ENCODE measurements around the gene FANK1. TPM values are rescaled to one million over a fixed set of nuclear protein-coding genes. Genes with fewer than 3 reads are reported as not detected.

Gene FANK1
- total RNA-seq, 1 experiment from 2014 or later, result 0.73 TPM

DNA sequence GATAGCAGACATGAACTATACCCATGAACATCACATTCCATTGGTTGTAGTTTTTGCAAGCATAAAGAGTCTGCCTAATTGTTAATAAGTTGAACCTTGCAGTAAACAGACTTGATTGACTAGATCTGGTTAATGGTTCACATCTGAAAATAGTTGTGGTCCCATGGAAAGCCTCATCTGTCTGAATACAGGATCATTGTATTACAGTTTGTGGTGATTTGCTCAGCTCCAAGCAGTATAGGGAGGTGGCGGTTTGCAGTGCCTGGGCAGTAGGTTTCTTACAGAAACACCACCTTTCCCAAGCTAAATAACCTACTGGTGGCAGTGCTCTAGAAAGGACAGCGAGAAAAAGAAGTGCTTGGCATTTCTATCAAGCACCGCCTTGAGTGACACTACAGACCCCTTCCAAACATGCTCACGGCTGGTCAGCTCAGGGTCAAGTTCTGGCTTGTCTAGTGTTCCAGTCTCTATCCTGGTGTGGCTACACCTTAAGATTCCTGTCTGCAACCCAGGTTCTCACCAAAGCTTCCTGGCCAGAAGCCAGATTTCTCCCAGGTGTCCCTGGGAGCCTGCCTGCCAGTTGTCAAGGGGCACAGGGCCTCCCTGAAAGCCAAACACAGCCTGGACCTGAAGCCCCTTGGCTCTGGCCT lies 119.9 kb downstream of the FANK1 start:
- Mint-ChIP-seq H3K9me3 (ENCODE audit: unreplicated experiment) (no peaks in the 10 kb centered on the region), H3K27ac (ENCODE audit: unreplicated experiment) (no peak overlapping the region), H3K27me3 (ENCODE audit: insufficient read depth, unreplicated experiment) (no peaks in the 10 kb centered on the region), H3K4me3 (ENCODE audit: unreplicated experiment) (no peak overlapping the region), H3K36me3 (ENCODE audit: insufficient read depth, unreplicated experiment) (no peaks in the 10 kb centered on the region), H3K4me1 (ENCODE audit: low read depth, unreplicated experiment) (peaks cover 11% of the 10 kb centered on the region)
- POLR2A ChIA-PET, result no interaction called here
- BruUV-seq (replicated peaks), result no TSS peak
- no peaks in the 10 kb centered on the region for H3K36me3 ChIP-seq (ENCODE audit: control insufficient read depth, insufficient read depth, low read length)
- CTCF ChIA-PET, result no interaction called here
- TF ChIP-seq, protein P1, sequence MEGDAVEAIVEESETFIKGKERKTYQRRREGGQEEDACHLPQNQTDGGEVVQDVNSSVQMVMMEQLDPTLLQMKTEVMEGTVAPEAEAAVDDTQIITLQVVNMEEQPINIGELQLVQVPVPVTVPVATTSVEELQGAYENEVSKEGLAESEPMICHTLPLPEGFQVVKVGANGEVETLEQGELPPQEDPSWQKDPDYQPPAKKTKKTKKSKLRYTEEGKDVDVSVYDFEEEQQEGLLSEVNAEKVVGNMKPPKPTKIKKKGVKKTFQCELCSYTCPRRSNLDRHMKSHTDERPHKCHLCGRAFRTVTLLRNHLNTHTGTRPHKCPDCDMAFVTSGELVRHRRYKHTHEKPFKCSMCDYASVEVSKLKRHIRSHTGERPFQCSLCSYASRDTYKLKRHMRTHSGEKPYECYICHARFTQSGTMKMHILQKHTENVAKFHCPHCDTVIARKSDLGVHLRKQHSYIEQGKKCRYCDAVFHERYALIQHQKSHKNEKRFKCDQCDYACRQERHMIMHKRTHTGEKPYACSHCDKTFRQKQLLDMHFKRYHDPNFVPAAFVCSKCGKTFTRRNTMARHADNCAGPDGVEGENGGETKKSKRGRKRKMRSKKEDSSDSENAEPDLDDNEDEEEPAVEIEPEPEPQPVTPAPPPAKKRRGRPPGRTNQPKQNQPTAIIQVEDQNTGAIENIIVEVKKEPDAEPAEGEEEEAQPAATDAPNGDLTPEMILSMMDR (IDR thresholded peaks at IDR 0.05; ENCODE audit: insufficient read depth in 1 of 2, low read depth in 1 of 2, low read length in 1 of 2, severe bottlenecking in 1 of 2, unreplicated experiment in 1 of 2), result no peak
- DNase-seq, result no peak
- H3K4me1 ChIP-seq, result no peaks in the 10 kb centered on the region; the same call in 1 of the 2 replicates
- no peaks in the 10 kb centered on the region for H3K9me3 ChIP-seq
- H3K4me3 ChIP-seq (ENCODE audit: low read depth, low read length), result no peak overlapping the region
- intact Hi-C loops (cut with micrococcal nuclease; ENCODE audit: unreplicated experiment), result no loop called here
- H3K27me3 ChIP-seq (replicated peaks; ENCODE audit: control insufficient read depth, insufficient read depth, low read length), result no peaks in the 10 kb centered on the region

DNA sequence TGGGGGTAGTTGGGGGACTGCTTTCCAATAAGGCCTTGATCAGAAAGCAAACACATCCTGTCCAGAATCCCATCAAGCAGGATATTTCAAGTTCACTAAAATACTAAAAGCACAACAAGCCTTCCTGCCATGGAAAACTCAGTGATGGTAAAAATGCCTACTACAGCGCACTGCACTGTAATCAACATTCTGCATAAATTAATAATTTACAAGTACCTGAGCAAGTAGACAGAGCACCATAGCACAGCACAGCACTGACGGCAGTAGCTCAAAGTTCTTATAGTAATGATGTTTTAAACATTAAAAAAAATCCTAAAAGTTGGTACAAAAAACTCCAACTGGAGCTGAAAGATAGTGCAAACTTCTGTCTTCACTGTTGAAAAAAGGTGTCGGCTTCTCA lies 120.5 kb downstream of the FANK1 start:
- no TSS peak for BruUV-seq (replicated peaks)
- no peaks in the 10 kb centered on the region for H3K36me3 ChIP-seq (ENCODE audit: control insufficient read depth, insufficient read depth, low read length)
- ChIA-PET CTCF (no interaction called here), POLR2A (no interaction called here)
- TF ChIP-seq, protein P1 (IDR thresholded peaks at IDR 0.05; ENCODE audit: insufficient read depth in 1 of 2, low read depth in 1 of 2, low read length in 1 of 2, severe bottlenecking in 1 of 2, unreplicated experiment in 1 of 2), result no peak
- Mint-ChIP-seq H3K4me1 (ENCODE audit: low read depth, unreplicated experiment) (peaks cover 11% of the 10 kb centered on the region), H3K27me3 (ENCODE audit: insufficient read depth, unreplicated experiment) (no peaks in the 10 kb centered on the region), H3K27ac (ENCODE audit: unreplicated experiment) (no peak overlapping the region), H3K36me3 (ENCODE audit: insufficient read depth, unreplicated experiment) (no peaks in the 10 kb centered on the region), H3K4me3 (ENCODE audit: unreplicated experiment) (no peak overlapping the region), H3K9me3 (ENCODE audit: unreplicated experiment) (no peaks in the 10 kb centered on the region)
- no peaks in the 10 kb centered on the region for H3K9me3 ChIP-seq
- intact Hi-C loops (cut with micrococcal nuclease; ENCODE audit: unreplicated experiment), result no loop called here
- H3K27me3 ChIP-seq (replicated peaks; ENCODE audit: control insufficient read depth, insufficient read depth, low read length), result no peaks in the 10 kb centered on the region
- no peaks in the 10 kb centered on the region; the same call in 1 of the 2 replicates for H3K4me1 ChIP-seq
- DNase-seq, result no peak
- no peak overlapping the region for H3K4me3 ChIP-seq (ENCODE audit: low read depth, low read length)

DNA sequence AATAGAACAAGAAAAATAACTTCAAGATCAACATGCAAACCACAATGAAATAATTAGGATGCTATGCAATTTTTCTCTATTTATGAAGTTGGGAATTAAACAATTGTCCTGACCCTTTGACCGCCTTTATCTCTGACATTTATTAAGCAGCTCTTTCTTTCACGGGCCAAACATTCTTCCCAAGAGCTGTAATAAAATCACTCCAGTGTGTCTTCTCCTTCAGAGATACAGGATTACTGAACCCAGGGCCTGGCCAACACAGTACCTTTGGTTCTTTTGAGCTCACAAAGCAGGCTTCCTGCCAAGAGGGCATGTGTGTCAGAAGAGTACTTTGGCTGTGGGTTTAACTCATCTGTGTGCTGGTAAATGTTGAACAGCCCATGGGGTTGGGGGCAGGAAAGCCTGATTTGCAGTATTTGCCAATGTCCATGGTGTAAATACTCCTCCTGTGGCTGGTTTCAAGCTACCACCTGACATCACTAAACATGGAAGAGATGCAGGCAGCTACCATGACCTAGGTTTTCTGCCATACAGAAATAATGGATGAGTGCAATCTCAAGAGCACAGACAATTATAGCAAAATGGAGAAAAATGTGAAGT lies 121.7 kb downstream of the FANK1 start:
- no peaks in the 10 kb centered on the region for H3K36me3 ChIP-seq (ENCODE audit: control insufficient read depth, insufficient read depth, low read length)
- no TSS peak for BruUV-seq (replicated peaks)
- H3K27ac Mint-ChIP-seq (ENCODE audit: unreplicated experiment), result no peak overlapping the region
- H3K36me3 Mint-ChIP-seq (ENCODE audit: insufficient read depth, unreplicated experiment), result no peaks in the 10 kb centered on the region
- no peak overlapping the region for H3K4me3 Mint-ChIP-seq (ENCODE audit: unreplicated experiment)
- POLR2A ChIA-PET, result no interaction called here
- no peaks in the 10 kb centered on the region for H3K27me3 Mint-ChIP-seq (ENCODE audit: insufficient read depth, unreplicated experiment)
- CTCF ChIA-PET, result no interaction called here
- no peak overlapping the region for H3K4me3 ChIP-seq (ENCODE audit: low read depth, low read length)
- intact Hi-C loops (cut with micrococcal nuclease; ENCODE audit: unreplicated experiment), result no loop called here
- H3K4me1 ChIP-seq, result no peaks in the 10 kb centered on the region; the same call in 1 of the 2 replicates
- H3K9me3 ChIP-seq, result no peaks in the 10 kb centered on the region
- H3K9me3 Mint-ChIP-seq (ENCODE audit: unreplicated experiment), result no peaks in the 10 kb centered on the region
- no peak for DNase-seq
- TF ChIP-seq, protein P1 (IDR thresholded peaks at IDR 0.05; ENCODE audit: insufficient read depth in 1 of 2, low read depth in 1 of 2, low read length in 1 of 2, severe bottlenecking in 1 of 2, unreplicated experiment in 1 of 2), result no peak
- H3K4me1 Mint-ChIP-seq (ENCODE audit: low read depth, unreplicated experiment), result peaks cover 8% of the 10 kb centered on the region
- no peaks in the 10 kb centered on the region for H3K27me3 ChIP-seq (replicated peaks; ENCODE audit: control insufficient read depth, insufficient read depth, low read length)
